Fibroblast of mammary gland (primary cell): ENCODE data around the gene EEA1.

Experiments used
- DNase-seq: peaks from one replicate; pipeline ENCODE4 v3.0.0-alpha.2; 2010; ENCODE audit warnings: low read depth
- H3K4me3 ChIP-seq: 2 replicates; pipeline ENCODE4 v1.5.1; 2011; ENCODE audit warnings: low read depth, mild to moderate bottlenecking, low read length, moderate library complexity; ENCODE audit not compliant: control insufficient read depth
- CTCF ChIP-seq: conservative IDR thresholded peaks from 2 replicates; pipeline ENCODE4 v1.5.1; 2011; ENCODE audit warnings: low read depth, low read length, inconsistent platforms; ENCODE audit not compliant: control insufficient read depth, insufficient read depth

The EEA1 gene

GRCh38 chr12:92927436-92928281 is 1.4 kb downstream of the EEA1 start:
- H3K4me3 ChIP-seq, result peak overlapping the region; percentile 73
- peak; percentile 78 for DNase-seq
- TF ChIP-seq CTCF, result no peak

- peak; percentile 15 for TF ChIP-seq CTCF
- peak overlapping the region; percentile 73 for H3K4me3 ChIP-seq
- peak; percentile 62 for DNase-seq
These were observed 2.0 kb downstream of the EEA1 start for GRCh38 chr12:92927055-92927435.

- no peak for DNase-seq
- TF ChIP-seq CTCF, result no peak
- H3K4me3 ChIP-seq, result peak overlapping the region; percentile 73
These were observed 2.5 kb downstream of the EEA1 start for GRCh38 chr12:92926549-92926948.

- H3K4me3 ChIP-seq, result no peak overlapping the region
- no peak for TF ChIP-seq CTCF
These were observed 7.2 kb downstream of the EEA1 start for GRCh38 chr12:92921877-92922276.

GRCh38 chr12:92915365-92915764 is 13.7 kb downstream of the EEA1 start:
- H3K4me3 ChIP-seq, result no peak overlapping the region
- no peak for DNase-seq
- no peak for TF ChIP-seq CTCF

More at GRCh38 chr12:92921877-92922276, 7.2 kb downstream of the EEA1 start:
- no peak for DNase-seq

GRCh38 chr12:92914170-92914569 is 14.9 kb downstream of the EEA1 start:
- no peak for DNase-seq
- no peak overlapping the region for H3K4me3 ChIP-seq
- TF ChIP-seq CTCF, result no peak

- no peak for DNase-seq
- no peak overlapping the region for H3K4me3 ChIP-seq
- no peak for TF ChIP-seq CTCF
These were observed 16.4 kb downstream of the EEA1 start for GRCh38 chr12:92912672-92913071.
